DND-41 (cell line): ENCODE measurements around the gene MLX.

Experiments
- EZH2 ChIP-seq: IDR thresholded peaks from 3 replicates; pipeline ENCODE4 v1.6.1; 2012; ENCODE audit warnings: borderline replicate concordance, low read depth, mild to moderate bottlenecking, moderate library complexity, low read length, inconsistent platforms; ENCODE audit not compliant: severe bottlenecking
- TF ChIP-seq, protein P1 (sequence below): IDR thresholded peaks from 2 replicates; pipeline ENCODE4 v1.5.1; 2012; ENCODE audit warnings: borderline replicate concordance, low read length, moderate library complexity, mild to moderate bottlenecking; ENCODE audit not compliant: poor library complexity, severe bottlenecking; ENCODE audit errors: extremely low read depth

DNA sequence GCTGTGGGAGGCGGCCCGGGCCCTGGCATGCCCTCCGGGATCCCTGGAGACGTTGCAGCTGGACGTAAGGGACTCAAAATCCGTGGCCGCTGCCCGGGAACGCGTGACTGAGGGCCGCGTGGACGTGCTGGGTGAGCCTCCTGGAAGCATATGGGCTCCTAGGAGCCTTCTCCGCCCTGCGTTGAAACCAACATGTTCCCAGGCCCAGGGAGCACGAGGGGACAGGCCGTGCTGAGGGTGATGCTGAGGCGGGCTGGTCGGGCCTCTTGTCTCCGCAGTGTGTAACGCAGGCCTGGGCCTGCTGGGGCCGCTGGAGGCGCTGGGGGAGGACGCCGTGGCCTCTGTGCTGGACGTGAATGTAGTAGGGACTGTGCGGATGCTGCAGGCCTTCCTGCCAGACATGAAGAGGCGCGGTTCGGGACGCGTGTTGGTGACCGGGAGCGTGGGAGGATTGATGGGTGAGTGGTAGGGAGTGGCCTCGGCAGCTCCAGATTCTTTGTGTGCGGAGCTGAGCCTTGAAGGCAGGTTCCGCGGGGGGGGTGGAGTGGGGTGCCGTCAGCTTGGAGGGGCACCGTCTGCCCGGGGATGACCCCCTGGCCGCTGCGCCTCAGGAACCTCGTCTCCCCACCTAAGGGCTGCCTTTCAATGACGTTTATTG lies 13.6 kb upstream of the MLX start:
- TF ChIP-seq, protein P1, sequence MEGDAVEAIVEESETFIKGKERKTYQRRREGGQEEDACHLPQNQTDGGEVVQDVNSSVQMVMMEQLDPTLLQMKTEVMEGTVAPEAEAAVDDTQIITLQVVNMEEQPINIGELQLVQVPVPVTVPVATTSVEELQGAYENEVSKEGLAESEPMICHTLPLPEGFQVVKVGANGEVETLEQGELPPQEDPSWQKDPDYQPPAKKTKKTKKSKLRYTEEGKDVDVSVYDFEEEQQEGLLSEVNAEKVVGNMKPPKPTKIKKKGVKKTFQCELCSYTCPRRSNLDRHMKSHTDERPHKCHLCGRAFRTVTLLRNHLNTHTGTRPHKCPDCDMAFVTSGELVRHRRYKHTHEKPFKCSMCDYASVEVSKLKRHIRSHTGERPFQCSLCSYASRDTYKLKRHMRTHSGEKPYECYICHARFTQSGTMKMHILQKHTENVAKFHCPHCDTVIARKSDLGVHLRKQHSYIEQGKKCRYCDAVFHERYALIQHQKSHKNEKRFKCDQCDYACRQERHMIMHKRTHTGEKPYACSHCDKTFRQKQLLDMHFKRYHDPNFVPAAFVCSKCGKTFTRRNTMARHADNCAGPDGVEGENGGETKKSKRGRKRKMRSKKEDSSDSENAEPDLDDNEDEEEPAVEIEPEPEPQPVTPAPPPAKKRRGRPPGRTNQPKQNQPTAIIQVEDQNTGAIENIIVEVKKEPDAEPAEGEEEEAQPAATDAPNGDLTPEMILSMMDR: no peak
- no peak for TF ChIP-seq EZH2
